GM19455 (cell line): ENCODE measurements around the gene FOXF1.

Source experiments
- ATAC-seq: cut with Tn5 transposase; IDR thresholded peaks from one replicate; pipeline ENCODE4 v1.9.1; 2021; ENCODE audit not compliant: unreplicated experiment

Gene FOXF1

GRCh38 chr16:86503830-86504229 lies 6.5 kb upstream of the FOXF1 start:
- no peak for ATAC-seq

- ATAC-seq: no peak
Measured at GRCh38 chr16:86504315-86505184, 5.8 kb upstream of the FOXF1 start.

GRCh38 chr16:86505185-86505898 lies 5.0 kb upstream of the FOXF1 start:
- no peak for ATAC-seq

- no peak for ATAC-seq
Measured at GRCh38 chr16:86505899-86506864, 4.1 kb upstream of the FOXF1 start.

- ATAC-seq: no peak
Measured at GRCh38 chr16:86507173-86508027, 2.9 kb upstream of the FOXF1 start.

GRCh38 chr16:86508028-86508946 lies 2.0 kb upstream of the FOXF1 start:
- ATAC-seq: no peak

- no peak for ATAC-seq
Measured at GRCh38 chr16:86508947-86509758, 1.2 kb upstream of the FOXF1 start.

GRCh38 chr16:86509759-86510464 lies 415 bp upstream of the FOXF1 start:
- ATAC-seq: no peak

GRCh38 chr16:86511317-86512161 lies 1.2 kb downstream of the FOXF1 start:
- no peak for ATAC-seq

GRCh38 chr16:86512301-86512859 lies 2.1 kb downstream of the FOXF1 start:
- ATAC-seq: no peak

GRCh38 chr16:86512860-86513470 lies 2.6 kb downstream of the FOXF1 start:
- no peak for ATAC-seq

- ATAC-seq: no peak
Measured at GRCh38 chr16:86513471-86514277, 3.3 kb downstream of the FOXF1 start.

GRCh38 chr16:86514481-86515376 lies 4.4 kb downstream of the FOXF1 start:
- no peak for ATAC-seq

GRCh38 chr16:86515413-86515776 lies 5.1 kb downstream of the FOXF1 start:
- ATAC-seq: no peak
